ENCODE data around the gene MC5R. TPM values are rescaled to one million over a fixed set of nuclear protein-coding genes. Genes with fewer than 3 reads are reported as not detected.
A peak's percentile ranks its signal among the peaks of the same experiment; 100 is the strongest.

The MC5R gene
- total and polyA plus RNA-seq, 10 of the 15 experiments (the other 5 are each of a cell fraction or from before 2014, with no cell fraction given): not detected

DNA sequence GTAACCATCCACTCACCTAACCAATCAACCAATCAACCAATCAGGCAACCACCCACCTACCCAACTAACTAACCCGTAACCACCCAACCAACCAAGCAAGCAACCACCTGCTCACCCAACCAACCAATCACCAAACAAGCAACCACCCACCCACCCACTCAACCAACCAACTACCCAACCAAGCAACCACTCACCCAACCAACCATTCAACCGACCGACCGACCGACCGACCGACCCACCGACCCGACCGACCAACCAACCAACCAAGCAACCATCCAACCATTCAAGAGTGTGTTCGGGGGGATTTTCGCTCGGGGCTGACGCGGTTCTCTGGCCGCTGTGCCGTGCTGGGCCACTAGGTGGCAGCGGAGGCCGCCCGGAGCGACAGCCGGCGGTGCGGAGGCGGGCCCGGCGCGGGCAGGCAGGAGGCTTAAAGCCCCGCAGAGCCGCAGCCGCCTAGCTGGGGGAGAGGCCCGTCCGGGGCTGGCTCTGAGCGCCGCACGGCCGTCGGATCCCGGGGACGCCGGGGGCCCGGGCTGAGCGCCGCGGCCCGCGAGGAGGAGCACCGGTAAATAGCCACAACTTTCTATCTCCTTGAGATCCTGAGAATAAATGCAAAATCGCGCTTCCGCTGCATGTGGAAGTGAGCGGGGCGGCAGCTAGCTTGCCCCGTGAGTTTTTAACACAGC is at the start of gene MC5R (continued):
- TF ChIP-seq RB1 (IDR thresholded peaks at IDR 0.05; ENCODE audit: borderline replicate concordance) (peak; percentile 79; the same call in 1 of the 2 replicates), NFIC (IDR thresholded peaks at IDR 0.05; ENCODE audit: low read depth, low read length) (no peak), EED (IDR thresholded peaks at IDR 0.05; ENCODE audit: low read depth) (no peak), NBN (IDR thresholded peaks at IDR 0.05) (no peak), POLR2AphosphoS5 (IDR thresholded peaks at IDR 0.05; ENCODE audit: low read length) (no peak), LARP7 (IDR thresholded peaks at IDR 0.05) (peak; percentile 78), MYC (IDR thresholded peaks at IDR 0.05; ENCODE audit: insufficient read depth, insufficient read length, insufficient replicate concordance, low read length, severe bottlenecking) (no peak), BMI1 (IDR thresholded peaks at IDR 0.05; ENCODE audit: borderline replicate concordance) (no peak), STAT3 (IDR thresholded peaks at IDR 0.05; ENCODE audit: low read depth, low read length) (no peak), YBX1 (IDR thresholded peaks at IDR 0.05) (no peak), FOS (IDR thresholded peaks at IDR 0.05; ENCODE audit: borderline replicate concordance, extremely low read depth, insufficient read length) (no peak), HDGF (IDR thresholded peaks at IDR 0.05) (0 out of 2 replicates have a peak, but pooled peaks have one; percentile 41), MXI1 (IDR thresholded peaks at IDR 0.05; ENCODE audit: low read depth, low read length) (no peak), RAD21 (IDR thresholded peaks at IDR 0.05; ENCODE audit: insufficient read depth, low read depth, low read length) (peak; percentile 83)
- TF ChIP-seq, protein P1, sequence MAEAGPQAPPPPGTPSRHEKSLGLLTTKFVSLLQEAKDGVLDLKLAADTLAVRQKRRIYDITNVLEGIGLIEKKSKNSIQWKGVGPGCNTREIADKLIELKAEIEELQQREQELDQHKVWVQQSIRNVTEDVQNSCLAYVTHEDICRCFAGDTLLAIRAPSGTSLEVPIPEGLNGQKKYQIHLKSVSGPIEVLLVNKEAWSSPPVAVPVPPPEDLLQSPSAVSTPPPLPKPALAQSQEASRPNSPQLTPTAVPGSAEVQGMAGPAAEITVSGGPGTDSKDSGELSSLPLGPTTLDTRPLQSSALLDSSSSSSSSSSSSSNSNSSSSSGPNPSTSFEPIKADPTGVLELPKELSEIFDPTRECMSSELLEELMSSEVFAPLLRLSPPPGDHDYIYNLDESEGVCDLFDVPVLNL (IDR thresholded peaks at IDR 0.05; ENCODE audit: low read depth, low read length): peak; percentile 36; the same call in 1 of the 2 replicates
- TF ChIP-seq, protein P2, sequence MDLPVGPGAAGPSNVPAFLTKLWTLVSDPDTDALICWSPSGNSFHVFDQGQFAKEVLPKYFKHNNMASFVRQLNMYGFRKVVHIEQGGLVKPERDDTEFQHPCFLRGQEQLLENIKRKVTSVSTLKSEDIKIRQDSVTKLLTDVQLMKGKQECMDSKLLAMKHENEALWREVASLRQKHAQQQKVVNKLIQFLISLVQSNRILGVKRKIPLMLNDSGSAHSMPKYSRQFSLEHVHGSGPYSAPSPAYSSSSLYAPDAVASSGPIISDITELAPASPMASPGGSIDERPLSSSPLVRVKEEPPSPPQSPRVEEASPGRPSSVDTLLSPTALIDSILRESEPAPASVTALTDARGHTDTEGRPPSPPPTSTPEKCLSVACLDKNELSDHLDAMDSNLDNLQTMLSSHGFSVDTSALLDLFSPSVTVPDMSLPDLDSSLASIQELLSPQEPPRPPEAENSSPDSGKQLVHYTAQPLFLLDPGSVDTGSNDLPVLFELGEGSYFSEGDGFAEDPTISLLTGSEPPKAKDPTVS (IDR thresholded peaks at IDR 0.05; ENCODE audit: low read depth, low read length): no peak
- TF ChIP-seq, protein P3, sequence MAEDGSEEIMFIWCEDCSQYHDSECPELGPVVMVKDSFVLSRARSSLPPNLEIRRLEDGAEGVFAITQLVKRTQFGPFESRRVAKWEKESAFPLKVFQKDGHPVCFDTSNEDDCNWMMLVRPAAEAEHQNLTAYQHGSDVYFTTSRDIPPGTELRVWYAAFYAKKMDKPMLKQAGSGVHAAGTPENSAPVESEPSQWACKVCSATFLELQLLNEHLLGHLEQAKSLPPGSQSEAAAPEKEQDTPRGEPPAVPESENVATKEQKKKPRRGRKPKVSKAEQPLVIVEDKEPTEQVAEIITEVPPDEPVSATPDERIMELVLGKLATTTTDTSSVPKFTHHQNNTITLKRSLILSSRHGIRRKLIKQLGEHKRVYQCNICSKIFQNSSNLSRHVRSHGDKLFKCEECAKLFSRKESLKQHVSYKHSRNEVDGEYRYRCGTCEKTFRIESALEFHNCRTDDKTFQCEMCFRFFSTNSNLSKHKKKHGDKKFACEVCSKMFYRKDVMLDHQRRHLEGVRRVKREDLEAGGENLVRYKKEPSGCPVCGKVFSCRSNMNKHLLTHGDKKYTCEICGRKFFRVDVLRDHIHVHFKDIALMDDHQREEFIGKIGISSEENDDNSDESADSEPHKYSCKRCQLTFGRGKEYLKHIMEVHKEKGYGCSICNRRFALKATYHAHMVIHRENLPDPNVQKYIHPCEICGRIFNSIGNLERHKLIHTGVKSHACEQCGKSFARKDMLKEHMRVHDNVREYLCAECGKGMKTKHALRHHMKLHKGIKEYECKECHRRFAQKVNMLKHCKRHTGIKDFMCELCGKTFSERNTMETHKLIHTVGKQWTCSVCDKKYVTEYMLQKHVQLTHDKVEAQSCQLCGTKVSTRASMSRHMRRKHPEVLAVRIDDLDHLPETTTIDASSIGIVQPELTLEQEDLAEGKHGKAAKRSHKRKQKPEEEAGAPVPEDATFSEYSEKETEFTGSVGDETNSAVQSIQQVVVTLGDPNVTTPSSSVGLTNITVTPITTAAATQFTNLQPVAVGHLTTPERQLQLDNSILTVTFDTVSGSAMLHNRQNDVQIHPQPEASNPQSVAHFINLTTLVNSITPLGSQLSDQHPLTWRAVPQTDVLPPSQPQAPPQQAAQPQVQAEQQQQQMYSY (CRISPR knock-in tag; IDR thresholded peaks at IDR 0.05): no peak
- TF ChIP-seq, protein P4, sequence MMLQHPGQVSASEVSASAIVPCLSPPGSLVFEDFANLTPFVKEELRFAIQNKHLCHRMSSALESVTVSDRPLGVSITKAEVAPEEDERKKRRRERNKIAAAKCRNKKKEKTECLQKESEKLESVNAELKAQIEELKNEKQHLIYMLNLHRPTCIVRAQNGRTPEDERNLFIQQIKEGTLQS (IDR thresholded peaks at IDR 0.05; ENCODE audit: borderline replicate concordance, extremely low read depth, low read depth, low read length): no peak
- TF ChIP-seq, protein P5, sequence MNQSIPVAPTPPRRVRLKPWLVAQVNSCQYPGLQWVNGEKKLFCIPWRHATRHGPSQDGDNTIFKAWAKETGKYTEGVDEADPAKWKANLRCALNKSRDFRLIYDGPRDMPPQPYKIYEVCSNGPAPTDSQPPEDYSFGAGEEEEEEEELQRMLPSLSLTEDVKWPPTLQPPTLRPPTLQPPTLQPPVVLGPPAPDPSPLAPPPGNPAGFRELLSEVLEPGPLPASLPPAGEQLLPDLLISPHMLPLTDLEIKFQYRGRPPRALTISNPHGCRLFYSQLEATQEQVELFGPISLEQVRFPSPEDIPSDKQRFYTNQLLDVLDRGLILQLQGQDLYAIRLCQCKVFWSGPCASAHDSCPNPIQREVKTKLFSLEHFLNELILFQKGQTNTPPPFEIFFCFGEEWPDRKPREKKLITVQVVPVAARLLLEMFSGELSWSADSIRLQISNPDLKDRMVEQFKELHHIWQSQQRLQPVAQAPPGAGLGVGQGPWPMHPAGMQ (IDR thresholded peaks at IDR 0.05; ENCODE audit: borderline replicate concordance): no peak
- TF ChIP-seq, protein P6, sequence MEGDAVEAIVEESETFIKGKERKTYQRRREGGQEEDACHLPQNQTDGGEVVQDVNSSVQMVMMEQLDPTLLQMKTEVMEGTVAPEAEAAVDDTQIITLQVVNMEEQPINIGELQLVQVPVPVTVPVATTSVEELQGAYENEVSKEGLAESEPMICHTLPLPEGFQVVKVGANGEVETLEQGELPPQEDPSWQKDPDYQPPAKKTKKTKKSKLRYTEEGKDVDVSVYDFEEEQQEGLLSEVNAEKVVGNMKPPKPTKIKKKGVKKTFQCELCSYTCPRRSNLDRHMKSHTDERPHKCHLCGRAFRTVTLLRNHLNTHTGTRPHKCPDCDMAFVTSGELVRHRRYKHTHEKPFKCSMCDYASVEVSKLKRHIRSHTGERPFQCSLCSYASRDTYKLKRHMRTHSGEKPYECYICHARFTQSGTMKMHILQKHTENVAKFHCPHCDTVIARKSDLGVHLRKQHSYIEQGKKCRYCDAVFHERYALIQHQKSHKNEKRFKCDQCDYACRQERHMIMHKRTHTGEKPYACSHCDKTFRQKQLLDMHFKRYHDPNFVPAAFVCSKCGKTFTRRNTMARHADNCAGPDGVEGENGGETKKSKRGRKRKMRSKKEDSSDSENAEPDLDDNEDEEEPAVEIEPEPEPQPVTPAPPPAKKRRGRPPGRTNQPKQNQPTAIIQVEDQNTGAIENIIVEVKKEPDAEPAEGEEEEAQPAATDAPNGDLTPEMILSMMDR (IDR thresholded peaks at IDR 0.05 in 2 of 3, conservative IDR thresholded peaks at IDR 0.05 in 1 of 3; ENCODE audit: control insufficient read depth in 2 of 3, extremely low read depth in 1 of 3, insufficient read depth in 1 of 3, low read depth in 3 of 3, low read length in 3 of 3): peak; percentile 90 to 96 (median 94)

Data from GM12878 (cell line).